DOHH2 (cell line): ENCODE data around the gene NAP1L5.

ENCODE experiments used
- H3F3A ChIP-seq: fragments of 200-600 bp; sonication (generic), shearing (Covaris generic); 2 replicates; pipeline ENCODE4 v1.6.0; 2016; ENCODE audit warnings: antibody characterized with exemption, mild to moderate bottlenecking; ENCODE audit not compliant: control insufficient read depth, insufficient read depth
- H3K27ac ChIP-seq: fragments of 200-600 bp; sonication (generic); 2 replicates; pipeline ENCODE4 v1.5.1; 2014; ENCODE audit warnings: low read depth, mild to moderate bottlenecking, low read length, moderate library complexity
- H3K27me3 ChIP-seq: fragments of 200-600 bp; sonication (generic); 2 replicates; pipeline ENCODE4 v1.6.1; 2014; ENCODE audit warnings: mild to moderate bottlenecking, low read length, mixed read lengths; ENCODE audit not compliant: control insufficient read depth
- H3K36me3 ChIP-seq: fragments of 200-600 bp; sonication (generic); 2 replicates; pipeline ENCODE4 v1.6.1; 2014; ENCODE audit warnings: mild to moderate bottlenecking, low read length, moderate library complexity, mixed read lengths; ENCODE audit not compliant: control insufficient read depth
- H3K4me1 ChIP-seq: fragments of 200-600 bp; sonication (generic); 2 replicates; pipeline ENCODE4 v1.6.1; 2014; ENCODE audit warnings: mild to moderate bottlenecking, low read length, mixed read lengths; ENCODE audit not compliant: control insufficient read depth
- H3K4me2 ChIP-seq: fragments of 200-600 bp; sonication (generic); 2 replicates; pipeline ENCODE4 v1.6.0; 2014; ENCODE audit warnings: mild to moderate bottlenecking, low read length, moderate library complexity
- H3K4me3 ChIP-seq: fragments of 200-600 bp; sonication (generic); 2 replicates; pipeline ENCODE4 v1.5.1; 2014; ENCODE audit warnings: mild to moderate bottlenecking, low read length, mixed read lengths
- H3K79me2 ChIP-seq: fragments of 200-600 bp; sonication (generic); 2 replicates; pipeline ENCODE4 v1.6.1; 2014; ENCODE audit warnings: mild to moderate bottlenecking, low read length, mixed read lengths; ENCODE audit not compliant: control insufficient read depth
- H3K9me2 ChIP-seq: fragments of 200-600 bp; sonication (generic); replicated peaks from 2 replicates; pipeline ENCODE4 v1.6.1; 2014; ENCODE audit warnings: mild to moderate bottlenecking, low read length, mixed read lengths; ENCODE audit not compliant: control insufficient read depth
- H3K9me3 ChIP-seq: fragments of 200-600 bp; sonication (generic); 2 replicates; pipeline ENCODE4 v1.6.1; 2014; ENCODE audit warnings: antibody characterized with exemption, low read length, mixed read lengths; ENCODE audit not compliant: control insufficient read depth, insufficient read depth
- H4K20me1 ChIP-seq: fragments of 200-600 bp; sonication (generic); 2 replicates; pipeline ENCODE4 v1.6.0; 2014; ENCODE audit warnings: low read depth, mild to moderate bottlenecking, antibody characterized with exemption, low read length, moderate library complexity; ENCODE audit not compliant: control insufficient read depth, insufficient read depth
- CTCF ChIP-seq: fragments of 200-600 bp; sonication (generic); IDR thresholded peaks from one replicate; pipeline ENCODE4 v1.5.1; 2014; ENCODE audit warnings: antibody characterized with exemption, mild to moderate bottlenecking, low read depth, low read length; ENCODE audit not compliant: poor library complexity, severe bottlenecking
- EZH2phosphoT487 ChIP-seq: fragments of 200-600 bp; sonication (generic); IDR thresholded peaks from 2 replicates; pipeline ENCODE4 v1.6.1; 2017; ENCODE audit warnings: borderline replicate concordance, mild to moderate bottlenecking, antibody characterized with exemption, low read length, moderate library complexity, mixed read lengths

Gene NAP1L5

GRCh38 chr4:88745581-88746163 lies 48.0 kb upstream of the NAP1L5 start:
- Histone ChIP-seq H3K27me3 (no peaks in the 10 kb centered on the region), H3K4me2 (no peak overlapping the region), H3K9me2 (no peaks in the 10 kb centered on the region), H3K4me1 (no peaks in the 10 kb centered on the region), H4K20me1 (no peaks in the 10 kb centered on the region), H3K4me3 (no peak overlapping the region), H3K27ac (no peak overlapping the region), H3K36me3 (no peaks in the 10 kb centered on the region), H3K9me3 (no peaks in the 10 kb centered on the region), H3F3A (no peaks in the 10 kb centered on the region), H3K79me2 (no peaks in the 10 kb centered on the region)
- no peak for TF ChIP-seq EZH2phosphoT487
- TF ChIP-seq CTCF, result no peak

- Histone ChIP-seq H3K79me2 (no peaks in the 10 kb centered on the region), H3K9me3 (no peaks in the 10 kb centered on the region), H4K20me1 (no peaks in the 10 kb centered on the region), H3K4me3 (no peak overlapping the region), H3K9me2 (no peaks in the 10 kb centered on the region), H3F3A (no peaks in the 10 kb centered on the region), H3K27ac (no peak overlapping the region), H3K4me2 (no peak overlapping the region), H3K36me3 (no peaks in the 10 kb centered on the region), H3K27me3 (no peaks in the 10 kb centered on the region), H3K4me1 (no peaks in the 10 kb centered on the region)
- no peak for TF ChIP-seq CTCF
- TF ChIP-seq EZH2phosphoT487, result no peak
These were observed 47.5 kb upstream of the NAP1L5 start for GRCh38 chr4:88745175-88745574.

- Histone ChIP-seq H3F3A (no peaks in the 10 kb centered on the region), H3K27ac (no peak overlapping the region), H3K36me3 (no peaks in the 10 kb centered on the region), H4K20me1 (no peaks in the 10 kb centered on the region), H3K79me2 (no peaks in the 10 kb centered on the region), H3K9me2 (no peaks in the 10 kb centered on the region), H3K4me1 (no peaks in the 10 kb centered on the region), H3K4me3 (no peak overlapping the region), H3K27me3 (no peaks in the 10 kb centered on the region), H3K4me2 (no peak overlapping the region), H3K9me3 (no peaks in the 10 kb centered on the region)
- TF ChIP-seq CTCF, result no peak
- TF ChIP-seq EZH2phosphoT487, result no peak
These were observed 47.0 kb upstream of the NAP1L5 start for GRCh38 chr4:88744609-88745008.

- Histone ChIP-seq H3K27ac (no peak overlapping the region), H4K20me1 (no peaks in the 10 kb centered on the region), H3K27me3 (no peaks in the 10 kb centered on the region), H3K9me3 (no peaks in the 10 kb centered on the region), H3K36me3 (no peaks in the 10 kb centered on the region), H3K4me3 (no peak overlapping the region), H3K4me2 (no peak overlapping the region), H3K4me1 (no peaks in the 10 kb centered on the region), H3K79me2 (no peaks in the 10 kb centered on the region), H3F3A (no peaks in the 10 kb centered on the region), H3K9me2 (no peaks in the 10 kb centered on the region)
- TF ChIP-seq CTCF (no peak), EZH2phosphoT487 (no peak)
These were observed 46.1 kb upstream of the NAP1L5 start for GRCh38 chr4:88743696-88744095.
